Amniotic epithelial cell (primary cell): ENCODE results near the gene TMEM212.
"Not testable (repeated sequence)": the region's sequence is repeated elsewhere in the genome, so short reads cannot be mapped to it uniquely, and the experiment has no call there.

ENCODE experiments used
- DNase-seq: peaks from one replicate; pipeline ENCODE4 v3.0.0-alpha.2; 2010; ENCODE audit warnings: low read depth

The TMEM212 gene

DNA sequence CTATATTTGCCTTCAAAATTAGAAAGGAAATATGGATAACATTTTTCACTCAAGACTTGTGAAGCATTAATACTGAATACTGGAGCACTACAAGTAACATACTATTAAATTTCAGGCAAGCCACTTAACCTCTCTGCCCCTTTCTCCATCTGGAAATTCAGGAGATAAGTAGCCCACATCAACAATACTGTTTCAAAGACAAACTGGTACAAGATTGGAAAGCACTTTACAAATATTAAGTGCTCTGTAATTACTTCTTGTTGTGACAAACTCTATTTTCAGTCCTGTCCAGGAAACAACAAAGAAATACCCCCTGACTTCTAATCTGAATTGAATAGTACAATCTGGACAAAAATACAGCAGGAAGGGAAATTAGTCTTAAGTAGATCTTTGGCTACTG is 49.3 kb downstream of the TMEM212 start:
- no peak for DNase-seq

DNA sequence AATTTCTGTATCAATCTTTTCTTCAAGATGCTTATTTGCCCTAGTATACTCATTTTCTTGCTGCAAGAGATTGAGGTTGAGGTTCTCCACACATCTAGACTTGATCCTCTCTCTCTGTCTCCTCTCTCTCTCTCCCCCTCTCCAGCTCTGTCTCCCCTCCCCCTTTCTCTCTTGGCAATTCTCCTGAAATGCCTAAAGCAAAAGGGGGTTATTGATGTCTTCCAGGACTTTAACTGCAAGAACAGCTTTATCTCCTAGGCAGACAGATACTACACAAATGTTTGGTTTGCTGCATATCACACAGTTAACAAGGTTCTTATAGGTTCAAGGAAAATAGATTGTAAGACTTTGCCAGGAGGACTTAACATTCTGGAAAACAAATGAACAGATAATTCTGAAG is 52.1 kb downstream of the TMEM212 start:
- DNase-seq: no peak

DNA sequence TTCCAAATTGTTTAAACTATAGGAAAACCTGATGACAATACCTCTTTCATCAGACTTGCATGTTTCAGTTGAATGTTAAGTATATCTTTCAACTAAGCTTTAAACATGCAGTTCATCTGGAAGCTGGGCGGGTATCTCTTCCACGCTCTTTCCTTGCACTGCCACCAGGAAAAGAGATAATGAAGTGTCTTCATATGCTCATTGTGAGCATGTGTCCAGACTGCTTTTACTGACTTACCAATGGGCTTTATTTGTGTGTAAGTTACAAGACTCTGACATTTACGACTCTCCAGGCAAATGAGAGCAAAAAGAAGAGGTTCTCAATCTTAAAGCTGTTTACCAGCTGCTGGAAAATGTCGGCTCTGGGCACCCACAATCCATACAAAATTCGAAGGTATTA is 52.8 kb downstream of the TMEM212 start:
- DNase-seq: no peak

DNA sequence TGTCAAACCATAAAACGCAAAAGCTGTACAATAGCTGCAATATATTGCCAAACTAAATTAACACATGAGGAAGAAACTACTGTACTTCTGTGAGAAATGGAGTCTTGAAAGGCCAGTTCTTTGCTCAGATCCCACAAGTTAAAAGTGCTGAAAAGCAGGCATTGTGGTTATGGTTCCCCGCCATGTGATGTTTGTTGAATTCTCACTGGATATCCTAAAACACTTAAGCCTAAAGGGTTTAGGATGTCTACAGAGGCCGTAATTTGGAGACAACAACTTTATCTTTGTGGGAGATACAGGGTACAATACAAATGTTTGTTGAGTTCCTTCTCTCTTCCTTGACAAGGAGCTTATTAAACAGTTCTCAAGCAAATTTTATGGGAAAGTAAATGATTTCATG is 53.2 kb downstream of the TMEM212 start:
- DNase-seq: no peak

DNA sequence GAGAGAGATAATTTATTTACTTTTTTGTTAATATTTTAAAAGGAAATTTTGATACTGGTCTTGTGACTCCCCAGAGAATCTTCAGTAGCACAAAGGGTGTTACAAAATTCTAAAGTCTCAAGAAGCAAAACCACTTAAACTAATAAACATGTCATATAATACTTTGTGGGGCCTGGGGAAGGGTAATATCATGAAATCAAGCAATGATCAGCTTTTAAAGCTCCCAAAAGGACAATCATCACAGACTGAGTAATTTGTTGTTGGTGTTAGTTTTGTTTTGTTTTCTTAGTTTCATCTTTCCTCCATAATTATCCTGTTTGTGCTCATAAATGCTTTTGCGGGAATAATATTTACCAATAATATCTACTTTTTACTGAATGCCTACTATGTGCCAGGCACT is 55.0 kb downstream of the TMEM212 start:
- no peak for DNase-seq

DNA sequence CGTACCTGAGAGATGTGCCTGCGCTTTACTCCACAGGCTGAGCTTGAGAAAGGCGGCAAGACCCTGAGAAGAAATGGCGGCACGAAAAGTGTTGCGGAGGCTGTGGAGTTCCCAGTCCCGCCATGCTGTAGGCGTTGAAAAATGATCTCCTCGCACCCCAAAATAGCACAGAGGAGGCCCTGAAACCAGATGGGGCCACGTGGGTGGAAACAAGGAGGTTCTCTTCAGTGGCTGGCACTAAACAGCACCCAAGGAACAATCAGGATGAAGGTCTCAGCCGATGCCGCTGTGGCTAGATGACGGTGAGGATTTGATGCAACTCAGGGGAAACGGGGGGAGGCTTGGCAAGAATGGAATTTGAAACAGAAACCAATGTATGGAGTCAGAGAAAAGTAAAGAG is 57.3 kb downstream of the TMEM212 start:
- no peak for DNase-seq

DNA sequence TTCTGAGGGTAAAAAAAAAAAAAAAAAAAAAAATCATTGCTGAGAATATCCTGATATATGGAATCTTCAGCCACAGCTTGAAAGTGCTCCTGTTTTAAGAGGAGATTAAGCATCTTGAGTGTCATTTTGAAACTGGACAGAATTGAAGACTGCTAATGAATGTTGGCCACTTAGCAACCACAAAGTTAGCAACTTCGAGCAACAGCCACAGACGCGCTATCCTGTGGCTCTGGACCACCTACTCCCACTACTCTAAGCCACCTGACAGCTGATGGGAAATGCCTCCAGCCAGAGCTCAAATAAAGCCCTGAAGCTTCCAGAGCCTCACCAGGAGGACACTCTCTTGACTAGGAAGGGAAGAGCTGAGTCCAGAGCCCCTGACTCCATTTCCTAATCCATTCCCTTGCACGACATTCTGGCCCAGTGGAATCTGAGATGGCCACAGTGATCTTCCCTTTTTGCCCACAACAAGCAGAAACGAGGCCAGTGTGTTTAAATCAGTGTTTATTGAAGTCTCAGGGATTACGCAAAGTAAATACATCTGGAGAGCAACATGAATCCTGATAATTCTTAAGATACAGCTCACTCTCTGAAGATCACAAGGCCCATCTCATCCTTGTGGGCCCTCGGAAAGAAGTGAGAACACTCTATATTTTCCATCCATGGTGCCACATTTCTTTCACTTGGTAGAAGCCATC is 58.6 kb downstream of the TMEM212 start:
- peak; percentile 76 for DNase-seq

DNA sequence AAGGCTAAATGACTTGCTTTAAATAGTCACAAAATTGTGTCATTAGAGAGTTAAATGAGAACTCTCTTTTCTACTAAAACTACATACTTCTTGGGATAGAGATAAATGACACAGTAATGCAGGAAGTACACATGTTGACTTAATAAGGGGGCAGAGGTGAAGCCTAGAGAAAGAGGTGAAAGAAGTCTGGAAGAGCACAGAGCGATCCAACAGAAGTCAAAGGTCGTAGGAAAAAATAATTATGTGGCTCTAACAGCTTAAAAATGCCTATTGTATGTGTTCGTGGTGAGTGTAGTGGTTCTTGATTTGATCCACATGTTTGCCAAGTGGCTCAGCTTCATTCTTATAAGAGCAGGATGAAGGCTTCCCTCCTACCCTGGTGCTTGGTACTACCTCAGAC is 61.7 kb downstream of the TMEM212 start:
- no peak for DNase-seq

DNA sequence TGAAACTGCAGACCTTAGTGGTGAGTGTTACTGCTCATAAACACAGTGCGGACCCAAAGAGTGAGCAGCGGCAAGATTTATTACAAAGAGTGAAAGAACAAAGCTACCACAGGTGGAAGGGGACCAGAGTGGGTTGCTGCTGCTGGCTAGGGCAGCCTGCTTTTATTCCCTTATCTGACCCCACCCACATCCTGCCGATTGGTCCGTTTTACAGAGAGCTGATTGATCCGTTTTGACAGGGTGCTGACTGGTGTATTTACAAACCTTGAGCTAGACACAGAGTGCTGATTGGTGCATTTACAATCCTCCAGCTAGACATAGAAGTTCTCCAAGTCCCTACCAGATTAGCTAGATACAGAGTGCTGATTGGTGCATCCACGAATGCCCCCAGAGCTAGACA is 63.4 kb downstream of the TMEM212 start:
- DNase-seq: not testable (repeated sequence)

DNA sequence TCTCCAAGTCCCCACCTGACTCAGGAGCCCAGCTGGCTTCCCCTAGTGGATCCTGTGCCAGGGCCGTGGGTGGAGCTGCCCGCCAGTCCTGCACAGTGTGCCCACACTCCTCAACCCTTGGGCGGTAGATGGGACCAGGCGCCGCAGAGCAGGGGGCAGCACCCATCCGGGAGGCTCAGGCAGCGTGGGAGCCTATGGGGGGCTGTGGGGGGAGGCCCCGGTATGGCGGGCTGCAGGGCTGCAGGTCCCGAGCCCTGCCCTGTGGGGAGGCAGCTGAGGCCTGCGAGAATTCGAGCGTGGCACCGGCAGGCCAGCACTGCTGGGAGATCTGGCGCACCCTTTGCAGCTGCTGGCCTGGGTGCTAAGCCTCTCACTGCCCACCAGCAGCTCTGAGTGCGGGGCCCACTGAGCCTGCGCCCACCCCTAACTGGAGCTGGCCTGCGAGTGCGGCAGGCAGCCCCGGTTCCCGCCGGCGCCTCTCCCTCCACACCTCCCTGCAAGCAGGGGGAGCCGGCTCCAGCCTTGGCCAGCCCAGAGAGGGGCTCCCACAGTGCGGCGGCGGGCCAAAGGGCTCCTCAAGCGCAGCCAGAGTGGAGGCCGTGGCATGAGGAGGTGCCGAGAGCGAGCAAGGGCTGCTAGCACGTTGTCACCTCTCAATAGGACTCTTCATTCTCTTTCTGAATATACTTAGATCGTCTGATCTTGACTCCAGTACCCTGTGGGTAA is 64.0 kb downstream of the TMEM212 start:
- DNase-seq: no peak

DNA sequence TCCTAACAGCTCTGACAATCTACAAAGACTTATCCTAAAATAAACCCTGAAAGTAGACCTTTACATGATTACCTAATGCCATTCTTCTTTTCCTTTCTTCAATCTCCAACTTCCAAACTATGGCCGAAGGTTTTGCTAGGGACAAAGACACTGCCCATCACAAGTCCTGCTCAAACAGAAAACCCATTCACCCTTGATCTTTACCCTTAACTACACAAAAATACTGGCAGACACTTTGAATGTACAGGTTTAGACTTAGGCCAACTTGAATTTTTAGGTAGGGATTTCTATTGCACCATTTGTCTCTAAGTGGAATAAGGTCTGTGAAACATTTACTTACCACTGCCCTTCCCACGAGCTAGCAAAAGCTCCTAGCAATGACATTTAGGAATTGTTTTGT is 64.6 kb downstream of the TMEM212 start:
- no peak for DNase-seq

DNA sequence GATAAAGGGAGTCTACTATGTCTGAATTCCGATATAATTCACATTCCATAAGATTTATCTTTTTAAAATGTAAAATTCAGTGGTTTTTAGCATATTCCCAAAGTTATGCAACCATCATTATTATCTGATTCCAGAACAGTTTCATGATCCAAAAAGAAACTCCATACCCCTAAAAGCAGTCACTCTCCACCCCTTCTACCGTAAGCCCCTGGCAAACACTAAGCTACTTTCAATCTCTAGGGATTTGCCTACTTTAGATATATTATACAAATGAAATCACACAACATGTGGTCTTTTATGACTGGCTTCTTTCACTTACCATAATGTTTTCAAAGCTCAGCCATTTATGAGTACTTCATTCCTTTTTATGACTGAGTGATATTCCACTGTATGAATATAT is 65.6 kb downstream of the TMEM212 start:
- no peak for DNase-seq
